Body of pancreas (tissue), 4 donors: ENCODE measurements around the gene GATA1.

Experiments used
- POLR2A ChIP-seq, 3 donors: fragments of 450-650 bp; IDR thresholded peaks; one replicate each; pipeline ENCODE4 v1.6.1; 2016; ENCODE audit warnings: antibody characterized with exemption in 3 of 3, mild to moderate bottlenecking in 2 of 3
- TF ChIP-seq, protein P1 (sequence below), 7 experiments: fragments of 450-650 bp in 4 of 7; fragments of 200-600 bp in 3 of 7; sonication (generic) in 3 of 7; IDR thresholded peaks; one replicate each; pipeline ENCODE4 v1.5.1; 2016 to 2019; ENCODE audit warnings: antibody characterized with exemption in 7 of 7

DNA sequence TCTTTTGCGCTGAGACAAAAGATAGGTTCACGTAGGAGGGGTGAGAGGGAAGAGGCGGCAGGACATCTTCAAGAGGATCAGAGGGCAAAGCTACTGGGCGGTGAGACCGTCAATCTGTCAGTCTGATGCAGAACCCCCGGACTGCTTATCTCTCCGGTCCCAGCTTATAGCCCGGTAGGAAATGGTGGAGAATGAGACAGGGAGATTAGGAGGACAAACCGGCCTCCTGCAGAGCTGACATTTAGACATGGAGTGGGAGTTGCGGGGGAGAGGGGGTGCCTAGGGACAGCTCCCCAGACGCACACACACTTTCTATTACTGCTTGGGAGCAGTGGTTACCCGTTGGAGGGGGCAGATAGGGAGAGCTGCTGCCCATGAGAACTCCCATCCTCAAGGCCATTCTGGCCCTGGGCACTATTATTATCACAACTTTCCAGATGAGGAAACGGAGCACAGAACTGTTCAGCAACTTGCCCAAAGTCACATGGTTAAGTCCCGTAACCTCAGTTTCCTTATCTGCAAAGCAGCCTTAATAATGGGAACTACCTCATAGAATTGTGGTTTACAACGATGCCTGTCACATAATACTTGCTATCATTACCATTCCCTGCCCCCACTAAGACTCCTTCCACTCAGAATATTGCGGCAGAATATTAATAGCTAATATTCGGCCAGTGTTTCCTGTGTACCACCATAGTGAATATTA lies 14.3 kb downstream of the GATA1 start:
- TF ChIP-seq POLR2A (IDR thresholded peaks at IDR 0.05): peak in 1 of 3 donors; percentile 48
- TF ChIP-seq, protein P1, sequence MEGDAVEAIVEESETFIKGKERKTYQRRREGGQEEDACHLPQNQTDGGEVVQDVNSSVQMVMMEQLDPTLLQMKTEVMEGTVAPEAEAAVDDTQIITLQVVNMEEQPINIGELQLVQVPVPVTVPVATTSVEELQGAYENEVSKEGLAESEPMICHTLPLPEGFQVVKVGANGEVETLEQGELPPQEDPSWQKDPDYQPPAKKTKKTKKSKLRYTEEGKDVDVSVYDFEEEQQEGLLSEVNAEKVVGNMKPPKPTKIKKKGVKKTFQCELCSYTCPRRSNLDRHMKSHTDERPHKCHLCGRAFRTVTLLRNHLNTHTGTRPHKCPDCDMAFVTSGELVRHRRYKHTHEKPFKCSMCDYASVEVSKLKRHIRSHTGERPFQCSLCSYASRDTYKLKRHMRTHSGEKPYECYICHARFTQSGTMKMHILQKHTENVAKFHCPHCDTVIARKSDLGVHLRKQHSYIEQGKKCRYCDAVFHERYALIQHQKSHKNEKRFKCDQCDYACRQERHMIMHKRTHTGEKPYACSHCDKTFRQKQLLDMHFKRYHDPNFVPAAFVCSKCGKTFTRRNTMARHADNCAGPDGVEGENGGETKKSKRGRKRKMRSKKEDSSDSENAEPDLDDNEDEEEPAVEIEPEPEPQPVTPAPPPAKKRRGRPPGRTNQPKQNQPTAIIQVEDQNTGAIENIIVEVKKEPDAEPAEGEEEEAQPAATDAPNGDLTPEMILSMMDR (IDR thresholded peaks at IDR 0.05): no peak
